IMR-90 (cell line): Measurements from ENCODE around the gene PTPN23.

Source experiments
- BHLHE40 ChIP-seq: fragments of 150-350 bp; IDR thresholded peaks from 2 replicates; pipeline ENCODE4 v1.6.1; 2016; ENCODE audit warnings: mild to moderate bottlenecking, low read depth, low read length
- CEBPB ChIP-seq: IDR thresholded peaks from 2 replicates; pipeline ENCODE4 v1.6.1; 2012; ENCODE audit warnings: low read depth, low read length, improper control_type of control experiment
- CHD1 ChIP-seq: IDR thresholded peaks from 2 replicates; pipeline ENCODE4 v1.6.1; 2012; ENCODE audit warnings: low read depth, low read length, improper control_type of control experiment
- MXI1 ChIP-seq: IDR thresholded peaks from 2 replicates; pipeline ENCODE4 v1.6.1; 2012; ENCODE audit warnings: low read depth, mild to moderate bottlenecking, low read length, moderate library complexity, borderline replicate concordance
- NFE2L2 ChIP-seq: fragments of 150-350 bp; IDR thresholded peaks from 2 replicates; pipeline ENCODE4 v1.6.1; 2016; ENCODE audit warnings: low read depth, mild to moderate bottlenecking, low read length
- POLR2A ChIP-seq: IDR thresholded peaks from 2 replicates; pipeline ENCODE4 v1.6.1; 2012; ENCODE audit warnings: mild to moderate bottlenecking, low read depth, low read length
- RAD21 ChIP-seq: IDR thresholded peaks from 2 replicates; pipeline ENCODE4 v1.6.1; 2012; ENCODE audit warnings: low read length, improper control_type of control experiment
- RCOR1 ChIP-seq: IDR thresholded peaks from 2 replicates; pipeline ENCODE4 v1.6.1; 2012; ENCODE audit warnings: mild to moderate bottlenecking, low read length, improper control_type of control experiment; ENCODE audit not compliant: insufficient replicate concordance
- RFX5 ChIP-seq: IDR thresholded peaks from 2 replicates; pipeline ENCODE4 v1.8.0; 2012; ENCODE audit warnings: low read depth, mild to moderate bottlenecking, low read length, moderate library complexity
- SMC3 ChIP-seq: fragments of 150-350 bp; IDR thresholded peaks from 2 replicates; pipeline ENCODE4 v1.6.1; 2016; ENCODE audit warnings: low read depth, mild to moderate bottlenecking, antibody characterized with exemption, low read length, moderate library complexity
- TF ChIP-seq, protein P1 (sequence below): conservative IDR thresholded peaks from 2 replicates; pipeline ENCODE4 v1.5.1; 2012; ENCODE audit warnings: mild to moderate bottlenecking, low read depth, low read length, improper control_type of control experiment
- TF ChIP-seq, protein P2 (sequence below): fragments of 150-350 bp; IDR thresholded peaks from 2 replicates; pipeline ENCODE4 v1.6.1; 2017; ENCODE audit warnings: mild to moderate bottlenecking, antibody characterized with exemption, low read length, low read depth

DNA sequence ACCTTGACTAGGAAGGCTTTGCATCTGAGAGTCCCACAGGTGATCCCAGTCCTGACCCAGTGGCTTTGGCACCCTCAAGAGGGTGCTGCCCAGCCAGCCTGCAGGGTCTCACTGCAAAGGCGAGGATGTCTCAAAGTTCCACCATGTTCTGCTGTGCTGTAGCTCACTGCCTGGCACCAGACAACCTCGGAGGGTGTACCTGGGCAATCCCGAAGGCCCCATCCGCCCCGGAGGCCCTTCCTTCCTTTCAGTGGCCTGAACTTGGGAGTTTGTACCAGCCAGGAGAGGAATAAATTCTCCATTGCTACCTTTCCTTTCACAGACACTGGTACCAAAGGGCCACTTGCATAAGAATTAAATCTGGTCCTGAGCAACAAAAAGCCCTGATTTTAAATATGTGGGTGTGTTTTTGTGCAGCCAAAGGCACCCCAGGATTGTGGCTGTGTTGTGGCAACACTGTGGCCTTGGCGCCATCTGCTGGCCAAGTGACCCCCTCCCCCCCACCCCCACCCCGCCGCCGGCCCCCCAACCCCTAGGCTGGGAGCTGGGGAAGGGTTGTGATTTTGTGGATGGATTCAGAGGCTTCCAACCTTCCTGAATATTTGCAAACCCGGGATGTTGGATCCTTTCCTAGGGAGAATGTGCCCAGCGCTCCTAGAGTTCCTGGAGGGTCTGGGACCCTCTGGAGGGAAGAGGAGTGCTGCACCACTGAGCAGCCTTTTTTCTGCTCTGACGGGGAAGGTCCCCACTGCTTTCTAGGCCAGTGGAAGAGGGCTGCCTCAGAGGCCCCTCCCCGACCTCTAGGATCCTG is 9.7 kb upstream of the PTPN23 start:
- TF ChIP-seq, protein P1, sequence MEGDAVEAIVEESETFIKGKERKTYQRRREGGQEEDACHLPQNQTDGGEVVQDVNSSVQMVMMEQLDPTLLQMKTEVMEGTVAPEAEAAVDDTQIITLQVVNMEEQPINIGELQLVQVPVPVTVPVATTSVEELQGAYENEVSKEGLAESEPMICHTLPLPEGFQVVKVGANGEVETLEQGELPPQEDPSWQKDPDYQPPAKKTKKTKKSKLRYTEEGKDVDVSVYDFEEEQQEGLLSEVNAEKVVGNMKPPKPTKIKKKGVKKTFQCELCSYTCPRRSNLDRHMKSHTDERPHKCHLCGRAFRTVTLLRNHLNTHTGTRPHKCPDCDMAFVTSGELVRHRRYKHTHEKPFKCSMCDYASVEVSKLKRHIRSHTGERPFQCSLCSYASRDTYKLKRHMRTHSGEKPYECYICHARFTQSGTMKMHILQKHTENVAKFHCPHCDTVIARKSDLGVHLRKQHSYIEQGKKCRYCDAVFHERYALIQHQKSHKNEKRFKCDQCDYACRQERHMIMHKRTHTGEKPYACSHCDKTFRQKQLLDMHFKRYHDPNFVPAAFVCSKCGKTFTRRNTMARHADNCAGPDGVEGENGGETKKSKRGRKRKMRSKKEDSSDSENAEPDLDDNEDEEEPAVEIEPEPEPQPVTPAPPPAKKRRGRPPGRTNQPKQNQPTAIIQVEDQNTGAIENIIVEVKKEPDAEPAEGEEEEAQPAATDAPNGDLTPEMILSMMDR, result peak; percentile 37
- TF ChIP-seq POLR2A, result no peak
- no peak for TF ChIP-seq BHLHE40
- TF ChIP-seq SMC3, result peak; percentile 22; the same call in 1 of the 2 replicates
- TF ChIP-seq NFE2L2, result no peak
- TF ChIP-seq, protein P2, sequence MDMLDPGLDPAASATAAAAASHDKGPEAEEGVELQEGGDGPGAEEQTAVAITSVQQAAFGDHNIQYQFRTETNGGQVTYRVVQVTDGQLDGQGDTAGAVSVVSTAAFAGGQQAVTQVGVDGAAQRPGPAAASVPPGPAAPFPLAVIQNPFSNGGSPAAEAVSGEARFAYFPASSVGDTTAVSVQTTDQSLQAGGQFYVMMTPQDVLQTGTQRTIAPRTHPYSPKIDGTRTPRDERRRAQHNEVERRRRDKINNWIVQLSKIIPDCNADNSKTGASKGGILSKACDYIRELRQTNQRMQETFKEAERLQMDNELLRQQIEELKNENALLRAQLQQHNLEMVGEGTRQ, result no peak
- TF ChIP-seq MXI1, result no peak
- TF ChIP-seq CHD1, result no peak
- TF ChIP-seq RAD21, result peak; percentile 49
- no peak for TF ChIP-seq CEBPB
- no peak for TF ChIP-seq RFX5
- TF ChIP-seq RCOR1, result no peak
